ENCODE data around the gene MRM1. TPM values are rescaled to one million over a fixed set of nuclear protein-coding genes. Genes with fewer than 3 reads are reported as not detected.
A peak's percentile ranks its signal among the peaks of the same experiment; 100 is the strongest.
"Not testable (repeated sequence)": the region's sequence is repeated elsewhere in the genome, so short reads cannot be mapped to it uniquely, and the experiment has no call there.

The MRM1 gene
- total RNA-seq, 4 donors from 2014 or later = 8.8 to 13.9 (median 10.8) TPM

DNA sequence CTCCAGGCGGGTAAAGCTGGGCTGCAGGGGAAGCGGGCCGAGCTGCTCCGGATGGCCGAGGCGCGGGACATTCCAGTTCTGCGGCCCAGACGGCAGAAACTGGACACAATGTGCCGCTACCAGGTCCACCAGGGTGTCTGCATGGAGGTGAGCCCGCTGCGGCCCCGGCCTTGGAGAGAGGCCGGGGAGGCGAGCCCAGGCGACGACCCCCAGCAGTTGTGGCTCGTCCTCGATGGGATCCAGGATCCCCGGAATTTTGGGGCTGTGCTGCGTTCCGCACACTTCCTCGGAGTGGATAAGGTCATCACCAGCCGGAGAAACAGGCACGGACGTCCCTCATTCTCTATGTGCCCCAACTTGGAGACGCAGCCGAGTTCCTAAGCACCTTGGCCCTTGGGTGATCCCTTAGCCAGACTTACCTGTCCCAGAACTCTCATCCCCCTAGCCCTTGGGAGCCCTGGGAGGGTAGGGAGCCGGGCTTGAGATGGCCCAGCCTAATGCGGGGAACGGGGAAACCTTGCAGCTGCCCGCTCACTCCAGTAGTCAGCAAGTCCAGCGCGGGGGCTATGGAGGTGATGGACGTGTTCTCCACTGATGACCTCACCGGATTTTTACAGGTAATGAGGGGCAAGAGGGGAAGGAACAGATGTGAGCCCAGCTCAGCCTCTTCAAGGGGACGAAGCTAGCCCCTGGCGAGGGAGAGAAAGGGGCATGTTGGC lies 806 bp downstream of the MRM1 start:
- peak overlapping the region; percentile 76 to 95 (median 90) for H3K27ac ChIP-seq
- TF ChIP-seq, protein P1, sequence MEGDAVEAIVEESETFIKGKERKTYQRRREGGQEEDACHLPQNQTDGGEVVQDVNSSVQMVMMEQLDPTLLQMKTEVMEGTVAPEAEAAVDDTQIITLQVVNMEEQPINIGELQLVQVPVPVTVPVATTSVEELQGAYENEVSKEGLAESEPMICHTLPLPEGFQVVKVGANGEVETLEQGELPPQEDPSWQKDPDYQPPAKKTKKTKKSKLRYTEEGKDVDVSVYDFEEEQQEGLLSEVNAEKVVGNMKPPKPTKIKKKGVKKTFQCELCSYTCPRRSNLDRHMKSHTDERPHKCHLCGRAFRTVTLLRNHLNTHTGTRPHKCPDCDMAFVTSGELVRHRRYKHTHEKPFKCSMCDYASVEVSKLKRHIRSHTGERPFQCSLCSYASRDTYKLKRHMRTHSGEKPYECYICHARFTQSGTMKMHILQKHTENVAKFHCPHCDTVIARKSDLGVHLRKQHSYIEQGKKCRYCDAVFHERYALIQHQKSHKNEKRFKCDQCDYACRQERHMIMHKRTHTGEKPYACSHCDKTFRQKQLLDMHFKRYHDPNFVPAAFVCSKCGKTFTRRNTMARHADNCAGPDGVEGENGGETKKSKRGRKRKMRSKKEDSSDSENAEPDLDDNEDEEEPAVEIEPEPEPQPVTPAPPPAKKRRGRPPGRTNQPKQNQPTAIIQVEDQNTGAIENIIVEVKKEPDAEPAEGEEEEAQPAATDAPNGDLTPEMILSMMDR (IDR thresholded peaks at IDR 0.05 in 4 of 5, conservative IDR thresholded peaks at IDR 0.05 in 1 of 5) = no peak
- TF ChIP-seq POLR2A (IDR thresholded peaks at IDR 0.05) = no peak
- DNase-seq (no peak), ATAC-seq (no peak)
- peak overlapping the region; percentile 82 to 100 (median 88) for H3K4me3 ChIP-seq
- intact Hi-C loops (cut with DNase I; ENCODE audit: low total_unique reads) = loop anchor here (2.0 to 10.0 kb wide), 4 partner anchors 103 to 445 kb away; partner anchors contain the start of genes AATF and ZNHIT3
- peaks cover 12 to 23% of the 10 kb centered on the region in 2 donors for H3K4me1 ChIP-seq
- no peaks in the 10 kb centered on the region for H3K27me3 ChIP-seq
- no peaks in the 10 kb centered on the region for H3K9me3 ChIP-seq
- H3K36me3 ChIP-seq = no peaks in the 10 kb centered on the region
- in situ Hi-C loops (cut with MboI; ENCODE audit: low sequenced_read_pairs in 4 of 4) = loop anchor here in 1 of 4 donors (25.0 kb wide), 1 partner anchor 360 kb away; no protein-coding TSS in a partner anchor

DNA sequence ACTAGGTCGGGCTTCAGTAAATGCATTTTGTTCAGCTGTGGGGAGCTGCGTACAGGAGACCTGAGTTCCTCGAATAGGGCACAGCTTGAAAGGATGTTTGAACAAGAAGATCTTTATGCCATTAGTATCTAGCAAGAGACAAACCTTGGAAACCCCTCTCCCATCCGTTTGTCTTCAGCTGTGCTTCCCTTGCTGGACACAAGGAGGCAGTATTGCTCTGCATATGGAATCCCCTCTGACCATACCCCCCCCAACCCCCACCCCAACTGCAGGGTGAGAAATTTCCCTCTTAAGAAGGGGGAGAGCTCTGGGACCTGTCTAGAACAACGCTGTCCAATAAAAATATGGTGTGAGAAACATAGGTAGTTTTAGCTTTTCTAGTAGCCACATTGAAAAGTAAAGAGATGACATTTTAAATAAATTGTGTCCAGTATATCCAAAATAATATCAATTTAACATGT lies 1.6 kb downstream of the MRM1 start:
- in situ Hi-C loops (cut with MboI; ENCODE audit: low sequenced_read_pairs in 4 of 4) = loop anchor here in 1 of 4 donors (25.0 kb wide), 1 partner anchor 359 kb away; no protein-coding TSS in a partner anchor
- TF ChIP-seq POLR2A (IDR thresholded peaks at IDR 0.05) = no peak
- TF ChIP-seq, protein P1 (IDR thresholded peaks at IDR 0.05 in 4 of 5, conservative IDR thresholded peaks at IDR 0.05 in 1 of 5) = peak; percentile 39 to 85 (median 62)
- Histone ChIP-seq H3K36me3 (peaks cover 0 to 3% of the 10 kb centered on the region in 2 donors), H3K4me3 (peak overlapping the region; percentile 82 to 100 (median 88)), H3K27me3 (no peaks in the 10 kb centered on the region), H3K4me1 (peaks cover 12 to 23% of the 10 kb centered on the region in 2 donors), H3K27ac (peak overlapping the region in 1 of 4 donors; percentile 91), H3K9me3 (no peaks in the 10 kb centered on the region)
- intact Hi-C loops (cut with DNase I; ENCODE audit: low total_unique reads) = loop anchor here (2.0 to 10.0 kb wide), 4 partner anchors 102 to 444 kb away; partner anchors contain the start of genes AATF and ZNHIT3
- peak in 1 of 2 donors; percentile 49 for DNase-seq
- peak in 1 of 2 donors; percentile 15 for ATAC-seq

DNA sequence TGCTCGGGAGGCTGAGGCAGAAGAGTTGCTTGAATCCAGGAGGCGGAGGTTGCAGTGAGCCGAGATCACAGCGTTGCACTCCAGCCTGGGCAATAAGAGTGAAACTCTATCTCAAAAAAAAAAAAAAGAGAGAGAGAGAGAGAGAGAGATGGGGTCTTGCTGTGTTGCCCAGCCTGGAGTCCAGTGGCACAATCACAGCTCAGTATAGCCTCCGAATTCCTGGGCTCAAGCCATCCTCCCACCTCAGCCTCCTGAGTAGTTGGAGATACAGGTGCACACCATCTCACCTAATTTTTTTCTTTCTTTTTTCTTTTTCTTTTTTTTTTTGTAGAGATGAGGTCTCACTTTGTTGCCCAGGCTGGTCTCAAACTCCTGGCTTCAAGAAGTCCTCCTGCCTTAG lies 3.6 kb downstream of the MRM1 start:
- in situ Hi-C loops (cut with MboI; ENCODE audit: low sequenced_read_pairs in 4 of 4) = loop anchor here in 1 of 4 donors (25.0 kb wide), 1 partner anchor 357 kb away; no protein-coding TSS in a partner anchor
- H3K4me1 ChIP-seq = peaks cover 12 to 32% of the 10 kb centered on the region in 2 donors
- not testable (repeated sequence) for H3K4me3 ChIP-seq, H3K27me3 ChIP-seq, H3K27ac ChIP-seq, ATAC-seq, H3K9me3 ChIP-seq, DNase-seq, H3K36me3 ChIP-seq
- intact Hi-C loops (cut with DNase I; ENCODE audit: low total_unique reads) = loop anchor here (10.0 kb wide), 1 partner anchor 100 kb away; no protein-coding TSS in a partner anchor

DNA sequence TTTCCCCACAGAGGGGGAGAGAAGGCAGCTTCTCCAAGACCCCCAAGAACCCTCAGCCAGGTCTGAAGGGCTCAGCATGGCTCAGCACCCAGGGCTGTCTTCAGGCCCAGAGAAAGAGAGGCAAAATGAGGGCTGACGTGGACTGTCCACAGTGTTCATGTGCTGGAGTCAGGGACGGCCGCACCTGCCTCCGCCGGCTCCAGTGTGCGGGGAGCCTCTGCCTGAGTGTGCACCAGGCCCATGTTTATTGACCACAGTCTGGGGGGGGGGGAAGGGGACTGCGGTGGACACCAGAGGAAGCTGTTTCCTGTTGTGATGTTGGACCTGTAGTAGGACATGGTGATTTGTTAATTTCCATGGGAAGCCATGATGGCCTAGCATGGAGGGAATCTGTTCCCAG lies 6.9 kb downstream of the MRM1 start:
- H3K4me1 ChIP-seq = peaks cover 0 to 11% of the 10 kb centered on the region in 2 donors
- intact Hi-C loops (cut with DNase I; ENCODE audit: low total_unique reads) = loop anchor here (10.0 kb wide), 1 partner anchor 97 kb away; no protein-coding TSS in a partner anchor

More for the DNA sequence above, 6.9 kb downstream of the MRM1 start:
- DNase-seq (no peak), ATAC-seq (no peak)
- H3K36me3 ChIP-seq = peaks cover 0 to 8% of the 10 kb centered on the region in 2 donors
- in situ Hi-C loops (cut with MboI; ENCODE audit: low sequenced_read_pairs in 4 of 4) = loop anchor here in 1 of 4 donors (25.0 kb wide), 1 partner anchor 354 kb away; no protein-coding TSS in a partner anchor
- no peak overlapping the region for H3K4me3 ChIP-seq
- no peak for TF ChIP-seq POLR2A (IDR thresholded peaks at IDR 0.05)
- TF ChIP-seq, protein P1 (IDR thresholded peaks at IDR 0.05 in 4 of 5, conservative IDR thresholded peaks at IDR 0.05 in 1 of 5) = no peak
- H3K9me3 ChIP-seq = no peaks in the 10 kb centered on the region
- no peak overlapping the region for H3K27ac ChIP-seq
- H3K27me3 ChIP-seq = no peaks in the 10 kb centered on the region

Data from gastrocnemius medialis (tissue), 4 donors.